ENCODE results near the gene RAB40B.

The RAB40B gene

DNA sequence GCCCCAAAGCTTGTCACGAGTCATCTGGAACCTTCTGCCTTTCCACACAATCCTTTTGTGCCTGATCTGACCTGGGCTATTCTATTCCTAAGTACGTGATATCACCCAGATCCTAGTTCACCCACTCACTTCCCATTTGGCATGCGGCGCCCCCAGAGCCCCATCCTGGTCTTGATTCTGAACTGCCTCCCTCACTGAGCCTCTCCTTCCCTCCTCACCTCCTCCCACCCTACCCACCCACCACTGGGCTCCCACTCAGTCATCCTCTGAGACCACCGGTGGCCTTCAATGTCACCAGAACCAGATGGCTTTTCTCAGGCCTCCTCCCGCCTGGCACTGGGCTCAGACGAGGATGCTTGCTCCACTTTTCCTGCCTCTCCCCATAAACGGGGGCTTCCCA is 68.8 kb downstream of the RAB40B start:
- TF ChIP-seq, protein P1, sequence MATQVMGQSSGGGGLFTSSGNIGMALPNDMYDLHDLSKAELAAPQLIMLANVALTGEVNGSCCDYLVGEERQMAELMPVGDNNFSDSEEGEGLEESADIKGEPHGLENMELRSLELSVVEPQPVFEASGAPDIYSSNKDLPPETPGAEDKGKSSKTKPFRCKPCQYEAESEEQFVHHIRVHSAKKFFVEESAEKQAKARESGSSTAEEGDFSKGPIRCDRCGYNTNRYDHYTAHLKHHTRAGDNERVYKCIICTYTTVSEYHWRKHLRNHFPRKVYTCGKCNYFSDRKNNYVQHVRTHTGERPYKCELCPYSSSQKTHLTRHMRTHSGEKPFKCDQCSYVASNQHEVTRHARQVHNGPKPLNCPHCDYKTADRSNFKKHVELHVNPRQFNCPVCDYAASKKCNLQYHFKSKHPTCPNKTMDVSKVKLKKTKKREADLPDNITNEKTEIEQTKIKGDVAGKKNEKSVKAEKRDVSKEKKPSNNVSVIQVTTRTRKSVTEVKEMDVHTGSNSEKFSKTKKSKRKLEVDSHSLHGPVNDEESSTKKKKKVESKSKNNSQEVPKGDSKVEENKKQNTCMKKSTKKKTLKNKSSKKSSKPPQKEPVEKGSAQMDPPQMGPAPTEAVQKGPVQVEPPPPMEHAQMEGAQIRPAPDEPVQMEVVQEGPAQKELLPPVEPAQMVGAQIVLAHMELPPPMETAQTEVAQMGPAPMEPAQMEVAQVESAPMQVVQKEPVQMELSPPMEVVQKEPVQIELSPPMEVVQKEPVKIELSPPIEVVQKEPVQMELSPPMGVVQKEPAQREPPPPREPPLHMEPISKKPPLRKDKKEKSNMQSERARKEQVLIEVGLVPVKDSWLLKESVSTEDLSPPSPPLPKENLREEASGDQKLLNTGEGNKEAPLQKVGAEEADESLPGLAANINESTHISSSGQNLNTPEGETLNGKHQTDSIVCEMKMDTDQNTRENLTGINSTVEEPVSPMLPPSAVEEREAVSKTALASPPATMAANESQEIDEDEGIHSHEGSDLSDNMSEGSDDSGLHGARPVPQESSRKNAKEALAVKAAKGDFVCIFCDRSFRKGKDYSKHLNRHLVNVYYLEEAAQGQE (IDR thresholded peaks at IDR 0.05; ENCODE audit: insufficient read depth in 1 of 2, low read depth in 2 of 2, low read length in 2 of 2), result no peak
- TF ChIP-seq FOXP2 (optimal IDR thresholded peaks at IDR 0.05; ENCODE audit: borderline replicate concordance, extremely low read depth, extremely low read length, insufficient read depth), result no peak
- no peak for TF ChIP-seq SIN3A (IDR thresholded peaks at IDR 0.05; ENCODE audit: borderline replicate concordance, insufficient read depth, low read length)
- TF ChIP-seq TAF1 (IDR thresholded peaks at IDR 0.05; ENCODE audit: borderline replicate concordance, insufficient read depth, low read length), result no peak
- TF ChIP-seq POLR2AphosphoS5 (IDR thresholded peaks at IDR 0.05; ENCODE audit: low read depth, low read length), result no peak

DNA sequence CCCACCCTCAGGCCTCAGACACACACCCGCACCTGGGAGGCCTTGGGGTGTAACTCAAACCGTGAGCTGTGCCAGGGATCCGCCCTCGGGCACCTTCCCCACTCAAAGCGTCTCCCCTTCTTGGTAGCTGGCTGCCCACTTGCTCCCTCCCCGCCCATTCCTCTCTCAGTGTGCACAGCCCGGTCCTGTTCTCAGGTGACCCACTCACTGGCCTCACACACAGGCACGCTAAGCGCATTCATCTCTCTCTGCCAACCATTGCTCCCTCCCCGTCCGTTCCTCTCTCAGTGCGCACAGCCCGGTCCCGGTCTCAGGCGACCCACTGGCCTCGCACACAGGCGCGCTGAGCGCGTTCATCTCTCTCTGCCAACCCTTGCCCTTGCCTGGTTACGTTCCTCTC is 71.1 kb downstream of the RAB40B start:
- no peak for TF ChIP-seq TAF1 (IDR thresholded peaks at IDR 0.05; ENCODE audit: borderline replicate concordance, insufficient read depth, low read length)
- TF ChIP-seq, protein P1 (IDR thresholded peaks at IDR 0.05; ENCODE audit: insufficient read depth in 1 of 2, low read depth in 2 of 2, low read length in 2 of 2), result no peak
- no peak for TF ChIP-seq FOXP2 (optimal IDR thresholded peaks at IDR 0.05; ENCODE audit: borderline replicate concordance, extremely low read depth, extremely low read length, insufficient read depth)
- TF ChIP-seq SIN3A (IDR thresholded peaks at IDR 0.05; ENCODE audit: borderline replicate concordance, insufficient read depth, low read length), result no peak
- TF ChIP-seq POLR2AphosphoS5 (IDR thresholded peaks at IDR 0.05; ENCODE audit: low read depth, low read length), result no peak

DNA sequence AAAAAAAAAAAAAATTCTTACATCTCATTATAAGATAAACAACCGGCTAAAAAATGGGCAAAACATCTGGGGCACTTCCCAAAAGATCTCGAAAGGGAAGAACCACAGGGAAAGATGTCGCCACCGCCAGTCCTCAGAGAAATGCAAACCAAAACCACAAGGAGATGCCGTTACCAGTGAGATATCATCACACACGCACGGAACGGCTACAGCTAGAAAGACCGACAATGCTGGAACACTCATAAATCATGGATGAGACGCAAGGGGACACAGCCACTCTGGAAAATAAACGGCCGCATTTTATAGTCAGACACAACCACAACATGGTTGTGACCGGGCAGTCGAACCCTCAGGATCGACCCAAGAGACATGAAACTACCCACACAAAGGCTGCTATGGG is 74.8 kb downstream of the RAB40B start:
- TF ChIP-seq TAF1 (IDR thresholded peaks at IDR 0.05; ENCODE audit: borderline replicate concordance, insufficient read depth, low read length), result no peak
- TF ChIP-seq, protein P1 (IDR thresholded peaks at IDR 0.05; ENCODE audit: insufficient read depth in 1 of 2, low read depth in 2 of 2, low read length in 2 of 2), result no peak
- TF ChIP-seq FOXP2 (optimal IDR thresholded peaks at IDR 0.05; ENCODE audit: borderline replicate concordance, extremely low read depth, extremely low read length, insufficient read depth), result no peak
- no peak for TF ChIP-seq SIN3A (IDR thresholded peaks at IDR 0.05; ENCODE audit: borderline replicate concordance, insufficient read depth, low read length)
- no peak for TF ChIP-seq POLR2AphosphoS5 (IDR thresholded peaks at IDR 0.05; ENCODE audit: low read depth, low read length)

DNA sequence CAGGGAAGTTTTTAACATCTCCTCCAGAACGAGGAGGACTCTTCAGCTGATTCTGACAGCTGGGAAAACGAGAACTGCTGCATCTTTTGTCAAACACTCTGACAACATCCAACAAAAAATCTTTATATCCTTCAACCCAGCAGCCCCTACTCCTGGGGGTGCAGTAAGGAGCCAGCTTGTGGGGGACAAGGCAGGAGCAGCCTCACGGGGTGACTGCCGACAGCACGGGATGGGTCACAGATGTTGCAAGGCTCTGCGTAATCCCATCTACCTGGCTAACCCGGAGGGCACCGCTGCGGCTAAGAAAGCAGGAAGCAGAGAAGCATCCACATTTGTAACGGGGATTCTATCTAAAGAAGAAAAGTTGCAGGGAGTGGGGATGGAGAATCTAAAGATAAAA is 78.9 kb downstream of the RAB40B start:
- TF ChIP-seq FOXP2 (optimal IDR thresholded peaks at IDR 0.05; ENCODE audit: borderline replicate concordance, extremely low read depth, extremely low read length, insufficient read depth), result no peak

DNA sequence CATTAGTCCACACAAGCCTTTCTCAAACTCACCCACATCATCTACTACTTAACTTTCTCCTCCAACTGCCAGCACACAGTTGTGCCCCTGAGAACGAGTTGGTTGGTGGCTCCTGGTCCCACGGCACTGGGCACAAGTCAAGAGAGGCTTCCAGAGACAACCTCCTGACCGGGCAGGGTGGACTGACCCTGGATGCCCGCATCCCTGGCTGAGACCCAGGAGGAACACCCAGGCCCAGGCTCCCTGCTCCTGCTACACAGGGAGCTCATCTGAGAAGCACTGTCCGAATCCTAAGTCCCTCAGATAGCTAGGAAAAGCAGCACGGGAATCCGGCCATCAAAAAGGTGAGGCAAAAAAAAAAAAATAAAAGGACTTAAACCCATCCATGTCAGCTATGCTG is 79.3 kb downstream of the RAB40B start:
- no peak for TF ChIP-seq FOXP2 (optimal IDR thresholded peaks at IDR 0.05; ENCODE audit: borderline replicate concordance, extremely low read depth, extremely low read length, insufficient read depth)
- no peak for TF ChIP-seq TAF1 (IDR thresholded peaks at IDR 0.05; ENCODE audit: borderline replicate concordance, insufficient read depth, low read length)
- TF ChIP-seq POLR2AphosphoS5 (IDR thresholded peaks at IDR 0.05; ENCODE audit: low read depth, low read length), result no peak
- no peak for TF ChIP-seq SIN3A (IDR thresholded peaks at IDR 0.05; ENCODE audit: borderline replicate concordance, insufficient read depth, low read length)
- TF ChIP-seq, protein P1 (IDR thresholded peaks at IDR 0.05; ENCODE audit: insufficient read depth in 1 of 2, low read depth in 2 of 2, low read length in 2 of 2), result no peak
